Chondrocyte (in vitro differentiated cells): ENCODE results near the gene CD3E. TPM values are rescaled to one million over a fixed set of nuclear protein-coding genes. Genes with fewer than 3 reads are reported as not detected.

ENCODE experiments used
- DNase-seq: peaks from one replicate; pipeline ENCODE4 v3.0.0; 2021; ENCODE audit warnings: mixed read lengths, low spot score
- H3K27ac Mint-ChIP-seq: one replicate; pipeline ENCODE4 v1.8.0; 2021; ENCODE audit warnings: mild to moderate bottlenecking, moderate library complexity, mixed read lengths; ENCODE audit not compliant: unreplicated experiment
- H3K27me3 Mint-ChIP-seq: 2 replicates; pipeline ENCODE4 v1.8.0; 2021; ENCODE audit warnings: low read depth, mixed read lengths
- H3K36me3 Mint-ChIP-seq: 2 replicates; pipeline ENCODE4 v1.8.0; 2021; ENCODE audit warnings: low read depth, mixed read lengths
- H3K4me1 Mint-ChIP-seq: 2 replicates; pipeline ENCODE4 v1.8.0; 2021; ENCODE audit warnings: low read depth, mild to moderate bottlenecking, mixed read lengths
- H3K4me3 Mint-ChIP-seq: one replicate; pipeline ENCODE4 v1.8.0; 2021; ENCODE audit warnings: mild to moderate bottlenecking, moderate library complexity, mixed read lengths; ENCODE audit not compliant: unreplicated experiment
- H3K9me3 Mint-ChIP-seq: 2 replicates; pipeline ENCODE4 v1.8.0; 2021; ENCODE audit warnings: low read depth, mixed read lengths
- CTCF ChIP-seq: fragments of 200-600 bp; sonication (generic); IDR thresholded peaks from 2 replicates; pipeline ENCODE4 v1.5.0; 2021; ENCODE audit warnings: antibody characterized with exemption, mild to moderate bottlenecking, moderate library complexity
- total RNA-seq: library from RNA; stranded (reverse); gene quantifications from 3 replicates; pipeline ENCODE4 v1.2.1, GENCODE V29; 2021

The CD3E gene
- total RNA-seq, 1 donor from 2014 or later: not detected

- H3K27me3 Mint-ChIP-seq: peaks cover 51% of the 10 kb centered on the region
- H3K4me3 Mint-ChIP-seq: no peak overlapping the region
- DNase-seq: no peak
- H3K36me3 Mint-ChIP-seq: no peaks in the 10 kb centered on the region
- H3K4me1 Mint-ChIP-seq: no peaks in the 10 kb centered on the region
- H3K27ac Mint-ChIP-seq: no peak overlapping the region
- TF ChIP-seq CTCF: no peak
- no peaks in the 10 kb centered on the region for H3K9me3 Mint-ChIP-seq
Measured at GRCh38 chr11:118274186-118274585, 30.3 kb upstream of the CD3E start.

DNA sequence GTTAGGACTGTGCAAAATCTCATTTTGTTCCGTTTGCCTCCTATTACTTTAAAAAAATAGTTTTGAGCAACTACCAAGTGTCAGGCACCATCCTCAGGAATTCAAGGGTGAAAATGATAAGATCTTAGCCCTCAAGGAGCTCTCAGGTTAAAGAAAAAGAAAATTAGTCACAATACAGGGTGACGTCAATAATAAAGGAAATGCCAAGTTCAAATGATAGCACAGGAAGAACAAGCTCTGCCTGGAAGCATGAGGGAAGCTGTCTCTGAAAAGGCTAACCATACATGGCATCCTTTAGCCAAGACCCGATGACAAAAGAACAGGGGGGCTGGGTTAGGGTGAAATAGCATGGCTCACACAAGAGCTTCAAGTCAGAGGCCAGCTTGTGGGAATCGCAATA is 29.4 kb upstream of the CD3E start:
- no peaks in the 10 kb centered on the region for H3K4me1 Mint-ChIP-seq
- DNase-seq: no peak
- peaks cover 44% of the 10 kb centered on the region for H3K27me3 Mint-ChIP-seq
- no peaks in the 10 kb centered on the region for H3K36me3 Mint-ChIP-seq
- no peak overlapping the region for H3K4me3 Mint-ChIP-seq
- H3K27ac Mint-ChIP-seq: no peak overlapping the region
- no peak for TF ChIP-seq CTCF
- no peaks in the 10 kb centered on the region for H3K9me3 Mint-ChIP-seq

GRCh38 chr11:118276422-118276821 is 28.1 kb upstream of the CD3E start:
- Mint-ChIP-seq H3K4me1 (no peaks in the 10 kb centered on the region), H3K4me3 (no peak overlapping the region), H3K27me3 (peaks cover 36% of the 10 kb centered on the region)

GRCh38 chr11:118277312-118277711 is 27.2 kb upstream of the CD3E start:
- TF ChIP-seq CTCF: no peak
- H3K4me3 Mint-ChIP-seq: no peak overlapping the region
- H3K27ac Mint-ChIP-seq: no peak overlapping the region
- peaks cover 28% of the 10 kb centered on the region for H3K27me3 Mint-ChIP-seq
- H3K36me3 Mint-ChIP-seq: no peaks in the 10 kb centered on the region
- H3K4me1 Mint-ChIP-seq: no peaks in the 10 kb centered on the region
- no peaks in the 10 kb centered on the region for H3K9me3 Mint-ChIP-seq
- no peak for DNase-seq

More at GRCh38 chr11:118276422-118276821, 28.1 kb upstream of the CD3E start:
- TF ChIP-seq CTCF: no peak
- no peak for DNase-seq
- Mint-ChIP-seq H3K27ac (no peak overlapping the region), H3K36me3 (no peaks in the 10 kb centered on the region), H3K9me3 (no peaks in the 10 kb centered on the region)

- Mint-ChIP-seq H3K27ac (no peak overlapping the region), H3K4me1 (no peaks in the 10 kb centered on the region), H3K9me3 (no peaks in the 10 kb centered on the region), H3K27me3 (peaks cover 19% of the 10 kb centered on the region), H3K36me3 (no peaks in the 10 kb centered on the region), H3K4me3 (no peak overlapping the region)
- TF ChIP-seq CTCF: no peak
- DNase-seq: no peak
Measured at GRCh38 chr11:118281284-118281683, 23.2 kb upstream of the CD3E start.
